GM12891 (cell line): Measurements from ENCODE around the gene PLPPR1.

Experiments used
- DNase-seq: peaks from one replicate; pipeline ENCODE4 v3.0.0; 2011; ENCODE audit warnings: low spot score; ENCODE audit not compliant: insufficient read length
- FAIRE-seq: peaks from 2 replicates; lab custom pipeline; 2011; peaks lifted over from hg19 to GRCh38; lab: Jason Lieb, UNC
- PAX5 ChIP-seq: IDR thresholded peaks from 2 replicates; pipeline ENCODE4 v1.6.1; 2011; ENCODE audit warnings: low read length, moderate library complexity, mild to moderate bottlenecking; ENCODE audit not compliant: insufficient read depth, severe bottlenecking
- POLR2A ChIP-seq: IDR thresholded peaks from 2 replicates; pipeline ENCODE4 v1.6.1; 2011; ENCODE audit warnings: low read depth, low read length, control low read depth
- POLR2AphosphoS5 ChIP-seq: IDR thresholded peaks from 2 replicates; pipeline ENCODE4 v1.6.1; 2011; ENCODE audit warnings: low read depth, low read length, control low read depth
- POU2F2 ChIP-seq: IDR thresholded peaks from 2 replicates; pipeline ENCODE4 v1.6.1; 2011; ENCODE audit warnings: low read depth, mild to moderate bottlenecking, control low read depth, low read length, moderate library complexity
- SPI1 ChIP-seq: IDR thresholded peaks from 2 replicates; pipeline ENCODE4 v1.6.1; 2011; ENCODE audit warnings: low read depth, low read length, control low read depth
- TAF1 ChIP-seq: IDR thresholded peaks from 2 replicates; pipeline ENCODE4 v1.6.1; 2011; ENCODE audit warnings: low read depth, low read length, control low read depth

The PLPPR1 gene

GRCh38 chr9:101138509-101138908 is 110.0 kb downstream of the PLPPR1 start:
- FAIRE-seq (no peak), DNase-seq (no peak)
- no peak for TF ChIP-seq SPI1

GRCh38 chr9:101139082-101139481 is 110.6 kb downstream of the PLPPR1 start:
- FAIRE-seq = no peak
- TF ChIP-seq POLR2A (no peak), TAF1 (no peak), POU2F2 (no peak), POLR2AphosphoS5 (no peak), SPI1 (no peak), PAX5 (no peak)
- no peak for DNase-seq

GRCh38 chr9:101140764-101141163 is 112.2 kb downstream of the PLPPR1 start:
- no peak for FAIRE-seq
- no peak for DNase-seq
- TF ChIP-seq POU2F2 (no peak), POLR2A (no peak), PAX5 (no peak), POLR2AphosphoS5 (no peak), SPI1 (no peak), TAF1 (no peak)

- FAIRE-seq (no peak), DNase-seq (no peak)
- no peak for TF ChIP-seq SPI1
- no peak for TF ChIP-seq POLR2A
- TF ChIP-seq POU2F2 = no peak
- TF ChIP-seq PAX5 = no peak
- TF ChIP-seq TAF1 = no peak
- no peak for TF ChIP-seq POLR2AphosphoS5
These were observed 118.0 kb downstream of the PLPPR1 start for GRCh38 chr9:101146508-101146907.

- no peak for FAIRE-seq
- TF ChIP-seq POU2F2 (no peak), PAX5 (no peak), SPI1 (no peak), TAF1 (no peak), POLR2AphosphoS5 (no peak), POLR2A (no peak)
These were observed 119.8 kb downstream of the PLPPR1 start for GRCh38 chr9:101148344-101148743.

GRCh38 chr9:101158361-101158760 is 129.8 kb downstream of the PLPPR1 start:
- FAIRE-seq (no peak), DNase-seq (no peak)
- no peak for TF ChIP-seq POLR2A
- TF ChIP-seq POLR2AphosphoS5 = no peak
- no peak for TF ChIP-seq TAF1
- TF ChIP-seq PAX5 = no peak
- TF ChIP-seq SPI1 = no peak

More at GRCh38 chr9:101148344-101148743, 119.8 kb downstream of the PLPPR1 start:
- no peak for DNase-seq

GRCh38 chr9:101162231-101162630 is 133.7 kb downstream of the PLPPR1 start:
- no peak for DNase-seq
- TF ChIP-seq POLR2AphosphoS5 (no peak), POLR2A (no peak), POU2F2 (no peak), SPI1 (no peak), PAX5 (no peak)
- FAIRE-seq = no peak

- FAIRE-seq (no peak), DNase-seq (no peak)
- no peak for TF ChIP-seq SPI1
- TF ChIP-seq POLR2AphosphoS5 = no peak
- no peak for TF ChIP-seq PAX5
- TF ChIP-seq TAF1 = no peak
- no peak for TF ChIP-seq POLR2A
- TF ChIP-seq POU2F2 = no peak
These were observed 136.6 kb downstream of the PLPPR1 start for GRCh38 chr9:101165131-101165530.

- TF ChIP-seq PAX5 = no peak
- TF ChIP-seq TAF1 = no peak
- TF ChIP-seq POU2F2 = no peak
- TF ChIP-seq POLR2A = no peak
- TF ChIP-seq POLR2AphosphoS5 = no peak
- no peak for TF ChIP-seq SPI1
- no peak for FAIRE-seq
These were observed 139.1 kb downstream of the PLPPR1 start for GRCh38 chr9:101167490-101168134.

GRCh38 chr9:101172616-101173015 is 144.1 kb downstream of the PLPPR1 start:
- no peak for FAIRE-seq
- no peak for DNase-seq
- TF ChIP-seq POU2F2 (no peak), POLR2AphosphoS5 (no peak), POLR2A (no peak), SPI1 (no peak), PAX5 (no peak), TAF1 (no peak)

More at GRCh38 chr9:101167490-101168134, 139.1 kb downstream of the PLPPR1 start:
- DNase-seq = no peak
